GM18868 (cell line): Measurements from ENCODE around the gene AUH.

Source experiments
- ATAC-seq: cut with Tn5 transposase; IDR thresholded peaks from one replicate; pipeline ENCODE4 v1.9.1; 2021; ENCODE audit warnings: mild to moderate bottlenecking, moderate library complexity; ENCODE audit not compliant: unreplicated experiment

The AUH gene

DNA sequence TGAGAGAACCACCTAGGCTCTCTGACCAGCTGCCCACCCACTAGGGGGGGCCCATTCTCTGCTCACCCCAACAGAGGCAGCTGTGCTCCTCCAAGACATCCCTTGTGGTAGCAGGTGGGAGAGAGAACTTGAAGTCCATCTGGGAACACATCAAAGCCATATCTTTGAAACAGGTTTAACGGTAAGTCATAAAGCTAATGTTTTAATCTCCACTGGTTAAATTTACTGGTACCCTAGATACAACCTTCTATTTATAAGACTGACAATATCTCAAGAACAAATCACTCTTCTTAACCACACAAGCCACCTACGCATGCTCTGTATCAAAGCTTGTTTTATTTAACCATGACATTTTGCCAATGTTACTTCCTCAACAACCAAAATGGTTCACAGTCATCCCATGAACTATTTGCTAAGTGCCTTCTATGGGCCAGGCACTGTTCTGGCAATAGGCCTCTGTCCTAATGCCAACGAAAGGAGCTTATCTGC lies 20.4 kb downstream of the AUH start:
- ATAC-seq, result no peak

DNA sequence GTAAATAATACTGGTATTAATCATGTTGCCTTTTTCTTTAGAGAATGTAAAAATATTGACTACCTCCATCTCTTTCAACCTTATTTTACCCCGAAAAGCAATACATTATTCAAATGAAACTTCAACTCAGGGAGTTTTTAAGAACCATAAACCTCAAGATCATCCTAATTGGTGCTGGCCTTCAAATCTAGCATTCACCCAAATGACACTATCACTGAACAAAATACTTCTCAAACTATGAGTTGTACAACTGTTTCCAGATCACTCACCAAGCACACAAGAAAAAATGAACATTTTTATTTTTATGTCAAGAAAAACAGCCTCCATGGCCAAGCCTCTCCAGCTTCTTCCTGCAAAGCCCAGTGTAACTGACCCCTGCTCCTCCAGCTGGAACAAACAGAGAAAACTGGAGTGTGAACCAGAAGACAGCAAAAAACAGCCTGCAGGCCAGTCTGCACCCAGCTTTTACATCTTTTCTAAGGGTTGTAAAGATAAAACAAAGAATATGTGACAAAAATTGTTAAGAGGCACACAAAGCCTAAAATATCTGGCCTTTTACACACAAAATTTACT lies 21.2 kb downstream of the AUH start:
- no peak for ATAC-seq

DNA sequence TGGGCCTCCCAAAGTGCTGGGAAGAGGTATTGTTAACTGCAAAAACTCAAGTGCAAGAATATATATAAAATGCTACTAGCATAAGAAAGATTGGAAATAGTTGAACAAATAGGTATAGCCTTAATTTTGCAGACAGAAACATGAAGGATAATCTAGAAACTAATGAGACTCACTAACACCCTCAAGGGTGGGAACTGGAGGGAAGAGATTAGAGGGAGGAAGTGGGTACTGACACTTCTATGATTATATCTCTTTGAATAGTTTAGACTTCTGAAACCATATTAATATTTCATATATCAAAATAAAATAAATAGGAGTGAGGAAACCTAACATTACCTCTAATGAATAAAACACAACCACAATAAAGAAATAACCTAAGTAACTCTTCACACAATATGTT lies 23.0 kb downstream of the AUH start:
- no peak for ATAC-seq

DNA sequence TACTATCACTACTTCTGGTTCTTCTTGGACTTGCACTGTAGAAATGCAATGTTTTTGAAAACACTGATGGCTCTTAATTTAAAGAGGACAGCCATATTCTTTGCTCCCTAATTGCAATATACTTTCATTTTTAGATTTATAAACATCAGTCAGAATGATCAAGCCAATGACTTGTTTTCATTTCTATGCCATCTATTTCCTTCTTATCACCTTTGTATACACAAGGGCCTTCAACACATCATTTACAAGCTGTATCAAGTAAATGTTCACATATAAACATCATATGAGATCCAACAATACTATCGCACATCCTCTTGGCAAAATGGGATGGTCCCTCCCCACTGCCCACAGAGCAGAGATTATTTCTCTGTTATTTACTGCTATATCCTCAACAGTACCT lies 24.9 kb downstream of the AUH start:
- no peak for ATAC-seq

DNA sequence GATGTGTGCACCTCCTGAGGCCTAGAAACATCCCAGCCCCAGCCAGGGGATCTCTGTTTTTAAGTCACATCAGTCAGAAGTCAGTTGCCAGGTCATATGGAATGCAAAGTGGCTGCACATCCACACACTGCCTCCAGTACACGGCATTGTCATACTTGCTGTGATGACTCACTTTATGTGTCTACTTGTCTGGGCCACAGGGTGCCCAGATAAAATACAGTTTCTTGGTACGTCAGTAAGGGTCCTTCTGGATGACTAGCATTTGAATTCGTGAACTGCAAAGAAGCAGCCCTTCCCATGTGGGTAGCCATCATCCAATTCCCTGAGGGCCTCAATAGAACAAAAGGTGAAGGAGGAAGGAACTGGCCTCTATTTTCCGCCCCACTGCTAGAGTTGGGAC lies 27.7 kb downstream of the AUH start:
- no peak for ATAC-seq

DNA sequence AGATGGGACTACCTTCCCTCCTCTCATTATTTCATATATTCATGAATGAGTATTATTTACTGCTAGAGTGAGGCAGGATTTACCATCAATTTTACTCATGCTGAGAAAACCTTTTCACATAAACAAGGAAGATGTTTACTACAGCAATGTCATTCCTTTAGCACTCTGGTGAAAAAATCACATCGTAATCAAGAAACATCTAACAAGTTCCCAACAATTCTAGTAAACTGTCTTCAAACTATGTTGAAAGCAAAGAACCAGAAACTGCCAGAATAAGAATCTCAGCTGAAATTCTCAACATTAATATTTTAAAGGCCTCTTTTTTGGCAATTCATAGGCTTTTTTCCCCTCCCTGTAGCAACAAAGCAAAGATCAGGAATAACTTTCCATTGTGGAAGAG lies 28.2 kb downstream of the AUH start:
- ATAC-seq, result no peak

DNA sequence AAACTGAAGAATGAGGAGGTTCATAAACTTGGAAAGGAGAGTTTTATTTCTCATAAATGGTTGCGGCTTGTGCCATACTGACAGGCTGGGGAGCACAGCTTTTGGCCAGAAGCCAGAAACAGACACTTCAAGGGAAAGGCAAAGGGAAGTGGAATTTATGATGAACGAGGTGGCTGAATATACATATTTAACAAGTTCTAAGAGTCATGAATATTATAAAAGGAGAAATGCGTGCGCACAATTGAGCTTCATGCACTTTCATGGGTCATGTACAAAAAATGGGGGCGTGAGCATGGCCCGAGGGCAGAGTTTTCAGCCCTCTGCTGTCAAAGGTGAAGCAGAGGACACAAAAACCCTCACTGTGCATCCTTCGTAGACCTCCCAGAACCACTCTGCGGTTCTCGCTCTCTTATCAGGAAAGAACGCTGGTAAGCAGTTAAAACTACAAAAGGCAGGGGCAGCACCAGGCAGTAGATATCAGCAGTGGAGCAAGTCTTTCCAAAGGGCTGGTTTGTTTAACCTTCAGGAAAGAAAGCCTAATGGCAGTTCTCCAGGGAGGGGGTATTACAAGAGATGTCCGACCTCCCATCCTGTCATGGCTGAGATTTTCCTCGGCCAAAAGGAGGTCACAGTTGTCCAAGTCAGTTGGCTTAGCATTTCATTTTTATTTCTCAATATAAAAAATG lies 29.0 kb downstream of the AUH start:
- ATAC-seq, result no peak

DNA sequence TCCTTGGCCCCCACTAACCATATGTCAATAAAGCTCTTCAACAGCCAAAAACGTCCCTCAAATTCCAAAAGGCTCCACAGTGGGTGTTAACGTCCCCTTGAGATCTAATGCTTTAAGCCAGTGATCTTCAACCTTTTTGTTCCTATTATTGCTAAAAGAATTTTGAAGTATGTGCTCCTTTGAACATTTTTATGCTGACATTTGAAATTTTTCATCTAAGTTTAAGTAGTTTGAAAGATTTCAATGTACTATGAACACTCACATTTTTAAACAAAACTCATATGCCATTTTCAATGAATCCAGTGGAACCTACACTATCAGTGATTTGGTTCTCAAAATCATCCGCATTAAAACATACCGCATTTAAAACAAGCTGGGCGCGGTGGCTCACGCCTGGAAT lies 29.9 kb downstream of the AUH start:
- ATAC-seq, result no peak

DNA sequence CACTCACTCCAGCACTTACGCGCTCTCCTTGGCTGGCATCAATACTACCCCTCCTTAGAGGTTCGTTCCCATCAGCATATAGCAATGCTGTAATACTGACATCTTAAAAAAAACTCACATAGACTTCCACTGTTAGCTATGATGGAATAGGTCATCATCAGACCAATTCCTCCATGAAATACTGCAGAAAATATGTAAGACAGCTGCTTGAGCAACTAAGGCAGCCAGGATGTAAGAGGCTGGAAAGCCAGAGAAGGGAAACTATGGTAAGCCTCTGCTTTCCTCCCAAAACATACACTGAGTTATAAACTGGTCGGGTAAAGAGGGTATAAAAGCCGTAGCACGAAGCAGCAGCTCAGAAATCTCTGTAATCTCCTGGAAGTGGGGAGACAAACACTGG lies 33.5 kb downstream of the AUH start:
- ATAC-seq, result no peak

DNA sequence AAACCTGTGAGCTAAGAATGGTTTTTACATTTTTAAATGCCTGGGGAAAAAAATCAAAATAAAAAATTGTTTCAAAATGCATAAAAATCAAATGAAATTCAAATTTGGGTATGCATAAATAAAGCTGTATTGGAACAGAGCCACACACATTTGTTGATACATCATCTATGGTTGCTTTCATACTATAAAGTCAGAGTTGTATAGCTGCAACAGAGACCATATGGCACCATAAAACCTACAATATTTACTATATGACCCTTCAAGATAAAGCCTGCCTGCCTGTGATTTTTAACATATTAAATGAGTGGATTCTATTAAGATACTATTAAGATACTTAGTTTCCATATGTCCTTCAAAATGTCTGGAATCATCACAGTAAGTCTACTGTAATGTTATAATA lies 40.0 kb downstream of the AUH start:
- ATAC-seq, result no peak

DNA sequence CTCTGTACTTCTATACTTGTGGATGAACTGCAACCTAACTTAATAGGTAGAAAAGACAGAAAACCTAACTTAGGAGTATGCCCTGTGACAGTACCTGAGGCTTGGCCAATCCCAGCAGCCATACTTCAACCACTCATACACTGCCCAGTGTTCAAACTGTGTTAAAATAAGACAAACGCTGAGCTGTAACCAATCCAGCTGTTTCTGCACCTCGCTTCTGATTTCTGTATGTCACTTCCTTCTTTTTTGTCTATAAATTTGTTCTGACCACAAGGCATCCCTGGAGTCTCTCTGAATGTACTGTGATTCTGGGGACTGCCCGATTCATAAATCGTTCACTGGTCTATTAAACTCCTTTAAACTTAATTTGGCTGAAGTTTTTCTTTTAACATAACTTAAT lies 41.4 kb downstream of the AUH start:
- ATAC-seq, result no peak

DNA sequence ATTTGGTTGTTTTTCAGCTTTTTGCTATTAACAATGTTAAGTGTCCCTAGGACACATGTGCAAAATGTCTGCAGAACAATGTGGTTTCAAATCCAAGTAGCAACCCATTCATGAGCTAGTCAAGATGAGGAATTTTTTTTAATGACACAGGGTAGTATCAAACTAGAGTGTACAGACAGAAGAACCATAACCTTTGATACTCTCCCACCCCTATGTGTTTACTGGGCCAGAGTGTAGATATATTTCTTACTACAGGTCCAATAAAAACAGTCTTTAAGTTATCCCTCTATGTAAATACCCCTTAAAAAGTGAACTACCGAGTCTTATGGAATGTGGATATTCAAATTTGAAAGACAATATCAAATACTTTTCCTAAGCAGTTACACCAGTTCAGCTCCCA lies 45.6 kb downstream of the AUH start:
- no peak for ATAC-seq

DNA sequence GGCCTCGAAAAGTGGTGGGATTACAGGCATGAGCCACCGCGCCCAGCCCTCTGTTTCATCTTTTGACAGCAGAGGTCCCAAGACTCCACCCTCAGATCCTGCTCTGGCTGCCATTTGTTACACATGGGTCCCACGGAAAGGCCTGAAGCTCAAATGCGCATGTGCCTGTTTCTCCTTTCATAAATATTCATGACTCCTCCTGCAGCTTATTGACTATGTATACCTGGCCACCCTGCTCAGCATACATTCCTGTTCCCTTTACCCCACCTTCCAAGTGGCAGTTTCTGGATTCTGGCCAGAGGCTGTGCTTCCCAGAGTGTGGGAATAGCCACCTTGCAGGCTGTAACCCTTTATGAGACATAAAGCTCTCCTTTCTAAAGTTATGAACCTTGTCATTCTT lies 46.5 kb downstream of the AUH start:
- no peak for ATAC-seq

DNA sequence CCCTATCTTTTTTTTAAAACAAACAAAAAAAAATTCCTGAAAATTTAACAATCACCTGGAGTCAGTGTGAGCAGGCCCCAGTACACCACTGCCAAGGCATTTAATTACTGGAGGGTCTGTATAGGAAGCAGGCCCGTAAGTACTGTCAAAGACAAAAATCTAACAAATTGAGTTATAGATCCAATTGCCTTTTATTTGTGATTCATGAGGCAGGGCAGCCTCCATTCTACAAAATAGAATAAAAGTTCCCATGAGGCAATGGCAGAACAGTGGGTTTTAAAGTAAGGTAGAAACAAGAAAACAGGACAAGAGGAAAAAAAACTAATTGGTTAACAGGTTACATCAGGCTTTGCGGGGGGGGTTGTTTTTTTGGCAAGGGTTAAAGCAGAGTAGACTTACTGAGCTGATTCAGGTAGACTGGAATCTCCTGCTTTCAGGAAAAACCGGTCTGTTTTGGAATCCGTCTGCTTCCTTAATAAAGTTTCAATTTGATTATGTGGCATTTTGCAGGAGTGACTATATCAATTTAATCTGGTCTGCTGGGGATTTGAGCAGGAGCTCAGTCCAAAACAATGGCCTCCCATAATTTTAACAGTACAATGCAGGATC lies 48.9 kb downstream of the AUH start:
- no peak for ATAC-seq

DNA sequence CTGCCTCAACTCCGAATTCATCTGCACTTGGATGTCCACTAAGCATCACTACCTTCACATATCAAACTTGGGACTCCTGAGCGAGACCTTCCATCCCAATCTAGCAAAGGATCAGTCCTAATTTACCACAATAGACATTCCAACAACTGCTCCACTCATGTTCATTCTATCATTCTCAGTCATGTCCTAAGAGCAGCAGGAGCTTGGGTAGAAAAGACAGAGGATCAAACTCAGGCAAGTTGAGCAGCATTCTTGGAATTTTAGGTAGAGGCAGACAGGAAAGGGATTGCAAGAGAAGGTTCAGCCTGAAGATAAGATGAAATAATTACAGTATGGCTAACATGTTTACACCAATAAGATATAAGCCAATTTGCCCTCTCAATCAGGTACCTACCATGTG lies 51.7 kb downstream of the AUH start:
- no peak for ATAC-seq

DNA sequence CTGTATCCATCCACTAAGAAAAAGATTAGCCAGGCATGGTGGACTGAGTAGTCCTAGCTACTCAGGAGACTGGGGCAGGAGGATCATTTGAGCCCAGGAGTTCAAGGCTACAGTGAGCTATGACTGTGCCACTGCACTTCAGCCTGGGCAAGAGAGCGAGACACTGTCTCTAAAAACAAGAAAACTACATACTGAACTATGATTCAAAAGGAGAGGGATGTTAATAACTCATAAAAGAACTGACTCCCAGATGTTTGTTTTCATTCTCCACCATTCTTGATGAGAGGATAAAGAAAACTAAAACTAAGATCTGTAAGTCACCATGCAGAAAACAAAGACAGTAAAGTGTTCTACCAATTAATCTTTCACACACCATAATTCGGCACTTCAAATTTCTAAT lies 53.5 kb downstream of the AUH start:
- ATAC-seq, result no peak

DNA sequence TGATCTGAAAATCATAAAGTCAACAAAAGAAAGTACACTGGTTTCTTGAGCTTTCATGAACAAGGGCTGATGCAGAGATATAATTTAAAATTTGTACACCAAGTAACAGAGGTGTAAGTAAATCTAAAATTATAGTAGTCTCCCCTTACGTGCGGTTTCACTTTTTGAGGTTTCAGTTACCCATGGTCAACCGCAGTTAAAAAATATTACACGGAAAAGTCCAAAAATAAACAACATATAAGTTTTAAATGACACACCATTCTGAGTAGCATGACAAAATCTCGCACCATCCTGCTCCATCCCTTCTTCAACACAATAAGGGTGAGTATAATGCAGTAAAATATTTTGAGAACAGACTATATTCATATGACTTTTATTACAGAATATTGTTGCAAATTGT lies 54.4 kb downstream of the AUH start:
- no peak for ATAC-seq

DNA sequence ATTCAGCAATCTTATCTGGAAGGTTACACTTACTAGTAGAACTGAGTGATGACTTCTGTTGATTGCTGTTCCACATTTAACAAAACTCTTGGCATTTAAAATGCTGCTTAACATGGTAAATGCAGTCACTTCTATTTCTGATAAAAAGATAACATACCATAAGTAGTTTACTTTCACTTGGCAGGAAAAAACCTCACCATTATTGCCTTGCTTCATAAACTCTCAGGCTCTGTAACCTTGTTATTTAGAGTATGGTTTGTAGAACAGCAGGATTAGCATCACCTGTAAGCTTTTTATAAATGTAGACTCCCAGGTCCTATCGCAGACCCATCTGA lies 55.5 kb downstream of the AUH start:
- ATAC-seq, result no peak

DNA sequence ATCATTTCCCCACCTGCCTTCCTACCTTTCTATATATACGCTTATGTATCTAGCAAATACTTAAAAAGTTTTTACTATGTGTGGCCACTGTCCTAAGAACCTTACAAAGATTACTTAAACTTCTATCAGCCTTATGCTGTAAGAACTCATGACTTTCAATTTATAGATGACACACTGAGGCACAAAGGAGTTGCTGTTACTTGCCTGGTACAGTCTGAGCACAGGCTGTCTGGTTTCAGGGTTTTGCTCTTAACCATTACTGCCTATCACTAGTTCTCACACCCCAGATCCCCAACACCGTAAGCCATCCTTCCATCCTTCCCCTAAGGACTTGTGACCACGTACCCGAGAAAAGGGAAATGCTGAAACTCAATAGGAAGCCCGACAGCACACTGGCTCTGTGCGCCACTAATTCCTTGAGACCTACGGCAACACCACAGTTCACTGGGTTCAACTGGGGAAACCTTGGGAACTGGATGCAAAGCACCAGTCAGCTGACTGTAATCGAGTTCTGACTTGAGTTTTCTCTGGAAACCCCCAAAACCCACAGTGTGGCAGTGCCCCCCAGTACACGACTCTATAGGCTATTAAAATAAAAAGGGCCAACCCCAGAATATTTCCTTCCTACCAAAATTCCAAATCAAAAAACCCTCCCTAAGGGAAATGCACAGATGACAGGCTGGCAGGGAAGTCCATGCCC lies 56.0 kb downstream of the AUH start:
- ATAC-seq, result no peak

DNA sequence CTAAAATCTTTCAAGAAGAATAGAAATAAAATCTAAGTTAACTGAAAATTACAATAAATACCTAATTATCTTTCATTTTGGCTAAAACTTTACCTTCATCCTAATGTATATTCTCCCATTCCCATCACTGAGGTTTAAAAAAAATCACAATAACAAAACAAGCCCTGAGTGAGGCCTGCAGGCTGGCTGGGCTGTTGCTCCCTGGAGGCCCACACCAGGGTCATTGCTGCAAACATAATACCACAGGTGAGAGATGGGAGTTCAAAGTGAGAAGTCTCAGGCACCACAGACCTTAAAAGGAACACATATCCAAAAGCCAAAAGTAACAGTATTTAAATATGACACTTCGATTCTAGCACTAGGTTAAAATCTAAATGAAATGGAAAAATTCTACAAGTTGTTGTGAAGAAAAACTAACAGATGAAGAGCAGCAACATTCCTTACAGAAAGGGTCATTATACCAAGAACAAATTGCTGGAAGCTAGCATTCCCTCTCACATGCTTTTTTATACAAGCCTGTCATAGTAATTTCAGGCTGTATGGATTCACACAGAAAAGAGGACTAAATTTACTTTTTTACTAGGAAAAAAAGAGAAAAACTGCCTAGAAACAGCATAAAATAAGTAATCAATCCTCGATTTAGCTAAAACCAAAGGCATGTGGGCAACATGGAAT lies 57.8 kb downstream of the AUH start:
- no peak for ATAC-seq

DNA sequence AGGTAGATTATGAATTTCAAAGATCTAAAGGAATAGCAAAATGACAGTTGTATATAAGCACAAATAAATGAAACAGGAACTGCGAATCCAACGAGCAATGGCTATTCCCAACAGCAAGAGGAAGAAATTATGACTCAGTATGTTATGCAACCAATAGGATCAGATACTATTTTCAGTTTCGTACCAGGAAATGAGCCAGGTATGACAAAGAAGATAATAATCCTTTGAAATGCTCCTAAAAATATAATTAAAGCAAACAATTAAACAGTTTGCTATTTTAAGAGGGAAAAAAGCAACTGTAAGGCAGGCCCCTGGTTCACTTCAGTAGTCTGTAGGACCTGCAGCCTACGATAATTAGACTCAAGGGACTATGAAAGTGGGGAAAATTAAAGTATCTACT lies 58.9 kb downstream of the AUH start:
- no peak for ATAC-seq

DNA sequence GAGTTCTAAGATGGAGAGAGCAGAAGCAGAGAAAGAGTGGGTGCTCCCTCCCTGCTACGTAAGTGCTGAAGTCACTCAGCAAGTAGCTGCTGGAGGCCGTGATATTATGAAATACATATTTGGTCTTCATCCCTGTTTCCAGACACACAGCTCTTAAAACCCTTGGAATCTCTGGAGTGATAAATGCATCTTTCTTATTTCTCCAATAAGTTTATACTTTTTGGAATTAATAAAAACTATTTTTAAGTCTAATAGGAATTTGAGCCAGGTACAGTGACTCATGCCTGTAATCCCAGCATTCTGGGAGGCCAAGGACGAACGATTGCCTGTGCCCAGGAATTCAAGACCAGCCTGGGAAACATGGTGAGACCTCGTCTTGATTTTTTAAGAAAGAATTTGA lies 60.6 kb downstream of the AUH start:
- ATAC-seq, result no peak
